Amniotic epithelial cell (primary cell): ENCODE results near the gene AGAP1.

Source experiments
- DNase-seq: peaks from one replicate; pipeline ENCODE4 v3.0.0-alpha.2; 2010; ENCODE audit warnings: low read depth

AGAP1 gene

DNA sequence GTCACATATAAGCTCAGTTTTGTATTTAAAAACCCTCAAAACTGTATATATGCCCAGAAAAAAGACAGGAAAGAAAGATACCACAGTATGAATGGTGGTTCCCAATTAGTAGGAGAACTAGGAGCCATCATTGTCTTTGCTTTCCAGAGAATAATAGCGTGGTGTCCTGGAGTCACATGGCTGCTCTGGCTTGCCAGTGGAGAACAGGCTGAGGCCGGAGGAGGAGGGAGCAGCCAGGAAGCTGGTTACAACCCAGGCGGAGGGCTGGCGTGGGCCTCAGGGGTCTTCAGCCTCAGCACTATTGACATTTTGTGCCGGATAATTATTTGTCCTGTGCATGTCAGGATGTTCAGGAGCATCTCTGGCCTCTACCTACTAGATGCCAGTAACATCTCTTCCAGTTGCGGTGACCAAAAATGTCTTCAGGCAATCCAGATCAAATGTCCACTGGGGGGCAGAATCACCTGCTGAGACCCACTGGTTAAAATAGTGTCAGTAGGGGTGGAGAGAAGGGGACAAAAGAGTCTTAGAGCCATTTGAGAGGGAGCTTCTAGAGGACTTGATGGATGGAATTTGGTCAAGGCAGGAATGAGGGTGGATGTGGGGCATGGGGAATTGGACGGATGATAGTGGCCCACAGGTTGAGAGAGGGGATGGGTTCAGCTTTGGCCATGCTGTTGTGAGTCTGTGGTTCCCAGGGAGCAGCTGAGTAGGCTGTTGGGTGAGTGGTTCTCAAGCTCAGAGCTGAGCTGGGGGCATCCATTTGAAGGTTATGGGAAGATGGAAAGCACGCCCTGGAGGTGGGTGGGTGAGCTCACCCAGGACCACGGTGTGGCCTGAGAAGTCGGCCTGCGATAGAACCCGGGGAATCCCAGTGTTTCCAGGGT is 144.9 kb downstream of the AGAP1 start:
- DNase-seq, result no peak

DNA sequence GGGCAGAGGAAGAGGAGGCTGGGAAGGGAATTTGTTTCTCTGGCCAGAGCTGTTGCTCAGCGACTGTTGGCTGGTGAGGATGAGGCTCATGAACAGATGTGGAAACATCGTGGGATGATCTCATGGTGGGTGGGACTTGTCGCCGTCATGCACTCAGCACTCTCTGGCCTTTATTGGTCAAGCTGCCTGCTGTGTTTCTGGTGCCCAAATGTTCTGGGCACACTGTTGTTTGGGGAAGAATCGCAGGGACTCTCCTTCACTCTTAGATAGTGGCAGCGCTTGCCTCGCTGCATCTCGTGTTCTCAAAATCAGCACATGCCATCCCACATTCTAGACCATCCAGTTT is 145.6 kb downstream of the AGAP1 start:
- peak; percentile 89 for DNase-seq

DNA sequence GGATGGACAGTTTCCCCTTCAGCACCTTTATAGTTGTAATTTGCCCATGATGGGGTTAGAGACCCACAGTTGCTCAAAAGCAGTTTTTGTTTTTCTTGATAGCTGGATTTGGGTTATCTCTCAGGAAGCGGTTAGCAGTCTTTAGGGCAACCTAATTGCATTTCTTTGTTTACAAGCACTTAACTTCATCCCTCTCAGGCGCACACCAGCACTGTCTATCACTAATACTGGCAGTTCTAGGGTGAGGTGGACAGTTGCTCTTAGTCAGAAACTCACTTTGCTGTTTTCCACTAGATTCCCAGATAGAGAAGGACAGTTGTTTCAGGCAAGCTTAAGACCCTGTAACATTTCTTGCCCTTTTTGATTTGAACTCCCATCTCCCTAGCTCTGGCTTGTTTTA is 146.0 kb downstream of the AGAP1 start:
- peak; percentile 65 for DNase-seq

DNA sequence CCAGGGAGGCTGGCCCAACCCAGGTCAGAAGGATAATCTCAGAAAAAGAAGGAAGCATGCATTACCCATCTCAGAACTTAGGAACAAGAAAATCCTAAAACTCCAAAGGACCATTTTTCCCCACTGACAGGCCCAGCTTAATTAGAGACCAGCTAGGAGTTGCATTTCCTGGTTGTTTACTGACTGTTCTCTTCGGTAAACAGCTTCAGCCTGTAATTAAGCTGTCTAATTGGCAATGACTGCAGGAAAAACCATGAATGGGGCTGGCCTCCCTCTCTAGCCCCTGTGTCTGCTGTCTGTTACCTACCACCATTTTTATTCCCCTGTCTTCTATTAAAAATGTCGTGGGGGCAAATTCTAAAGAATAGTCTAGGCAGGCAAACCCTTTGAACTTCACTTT is 146.5 kb downstream of the AGAP1 start:
- no peak for DNase-seq

DNA sequence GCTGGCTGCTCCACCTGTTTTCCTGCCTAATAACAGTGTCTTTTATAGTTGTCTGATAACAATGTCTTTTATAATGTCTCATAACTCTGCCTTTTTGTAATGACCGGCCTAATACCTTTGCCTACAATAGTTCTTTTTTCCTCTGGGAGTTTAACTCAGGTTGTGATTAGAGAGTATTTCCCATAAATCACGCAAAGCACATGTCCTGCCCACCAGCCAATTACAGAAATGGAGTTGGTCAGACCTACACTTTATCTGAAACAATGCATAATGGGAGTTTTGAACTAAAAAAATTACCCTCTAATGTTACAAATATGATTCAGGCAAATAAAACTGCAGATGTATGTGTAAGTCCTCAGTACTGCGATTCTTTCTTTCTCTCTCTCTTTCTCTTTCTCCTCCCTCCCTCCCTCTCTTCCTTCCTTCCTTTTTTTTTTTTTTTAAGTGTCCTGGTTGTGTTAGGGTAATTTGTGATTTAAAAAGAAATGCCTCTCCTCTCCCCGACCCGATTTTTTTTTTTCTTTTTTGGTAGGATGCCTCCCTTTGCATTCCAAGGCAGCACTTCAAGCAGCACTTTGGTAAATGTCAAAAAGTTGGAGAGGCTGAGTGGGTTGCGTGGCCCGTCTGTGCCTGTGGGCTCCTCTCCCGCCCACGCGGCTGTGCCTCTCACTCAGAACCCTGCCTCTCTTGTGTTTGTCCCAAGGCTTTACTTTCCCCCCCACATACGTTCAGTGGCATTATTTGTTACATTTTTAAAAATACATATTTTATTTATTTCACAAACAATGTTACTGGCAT is 147.3 kb downstream of the AGAP1 start:
- DNase-seq, result peak; percentile 24

DNA sequence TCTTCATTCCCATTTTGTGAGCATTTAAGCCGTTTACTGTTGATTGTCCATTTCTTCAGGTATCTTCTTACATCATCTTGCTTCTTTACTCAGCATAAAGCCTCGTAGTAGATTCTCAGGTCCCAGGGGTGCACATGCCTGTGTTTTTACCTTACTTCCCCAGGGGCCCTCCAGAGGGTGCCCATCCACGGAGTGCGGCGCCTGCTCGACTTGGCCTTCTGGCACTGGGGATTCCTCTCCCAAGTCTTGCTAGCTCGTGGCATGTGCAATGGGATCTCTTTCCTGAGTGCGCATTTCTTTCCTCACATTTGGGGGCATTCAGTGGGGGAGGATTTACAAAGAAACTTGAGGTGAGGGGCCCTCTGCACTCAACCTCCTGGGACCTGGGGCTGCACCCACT is 148.1 kb downstream of the AGAP1 start:
- no peak for DNase-seq

DNA sequence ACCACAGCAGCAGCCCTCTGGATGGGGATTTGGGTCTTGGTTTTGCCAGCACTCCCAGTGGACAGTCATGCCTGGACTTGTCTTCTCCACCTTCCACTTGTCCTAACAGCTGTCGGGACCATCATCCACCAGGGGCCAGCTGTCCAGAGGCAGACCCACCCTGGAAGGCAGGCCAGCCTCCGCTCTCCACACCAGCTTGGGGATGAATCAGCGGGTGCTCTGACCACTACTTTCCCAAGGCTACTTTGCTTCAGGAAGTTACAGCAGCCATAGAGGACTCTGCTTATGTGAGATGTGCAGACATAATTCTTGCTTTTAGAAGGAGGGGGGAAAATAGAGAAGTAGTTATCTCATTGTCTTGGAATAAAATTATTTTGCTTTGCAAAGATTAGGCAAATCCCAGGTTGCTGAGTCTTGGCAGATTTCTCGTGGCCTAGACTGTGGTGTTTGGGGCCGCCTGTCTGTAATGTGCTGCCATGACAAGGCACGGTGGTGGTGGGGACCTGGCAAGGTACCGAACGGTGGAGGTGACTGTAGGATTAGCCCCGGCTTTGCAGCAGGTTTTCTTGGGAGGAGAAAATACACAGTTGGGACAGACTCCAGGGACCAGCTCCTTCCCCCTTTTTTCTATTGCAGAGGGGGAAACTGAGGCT is 148.7 kb downstream of the AGAP1 start:
- peak; percentile 64 for DNase-seq

DNA sequence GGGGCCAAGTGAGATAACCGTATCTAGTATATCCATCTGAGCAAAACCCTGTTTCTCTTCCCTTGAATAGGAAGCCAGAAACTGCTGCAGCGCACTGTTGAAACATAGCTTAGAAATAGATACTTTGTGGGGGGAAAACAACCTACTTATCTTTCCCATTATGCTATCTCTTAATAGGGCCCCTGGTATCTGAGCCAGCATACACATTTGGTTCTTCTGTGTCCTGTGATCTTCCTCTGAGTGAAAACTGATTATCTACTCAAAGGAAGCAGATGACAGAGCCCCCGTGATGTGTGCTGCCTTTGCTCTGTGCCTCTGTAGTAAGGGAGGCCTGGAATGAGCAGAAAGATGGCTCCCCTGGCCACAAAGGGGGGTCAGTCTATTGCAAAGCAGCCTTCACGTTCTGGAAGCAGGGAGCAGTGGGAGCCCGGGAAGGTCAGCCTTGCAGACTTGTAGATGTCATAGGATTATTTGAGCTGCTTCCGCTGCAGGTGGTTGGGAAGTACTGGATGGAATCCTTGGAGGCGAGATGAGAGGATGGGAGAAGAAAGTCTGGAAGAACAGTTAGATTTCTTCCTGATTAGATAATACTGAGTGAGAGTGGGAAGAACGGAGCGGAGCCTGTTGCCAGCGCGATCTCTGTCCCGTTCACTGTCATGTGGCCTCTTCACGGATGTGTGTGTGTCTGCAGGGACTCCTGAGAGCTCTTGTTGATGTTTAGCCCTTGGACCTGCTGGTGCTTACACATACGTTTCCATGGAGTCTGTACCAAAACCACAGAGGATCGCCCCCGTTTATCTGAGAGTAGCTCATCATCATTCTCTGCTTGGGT is 150.1 kb downstream of the AGAP1 start:
- DNase-seq, result peak; percentile 77

DNA sequence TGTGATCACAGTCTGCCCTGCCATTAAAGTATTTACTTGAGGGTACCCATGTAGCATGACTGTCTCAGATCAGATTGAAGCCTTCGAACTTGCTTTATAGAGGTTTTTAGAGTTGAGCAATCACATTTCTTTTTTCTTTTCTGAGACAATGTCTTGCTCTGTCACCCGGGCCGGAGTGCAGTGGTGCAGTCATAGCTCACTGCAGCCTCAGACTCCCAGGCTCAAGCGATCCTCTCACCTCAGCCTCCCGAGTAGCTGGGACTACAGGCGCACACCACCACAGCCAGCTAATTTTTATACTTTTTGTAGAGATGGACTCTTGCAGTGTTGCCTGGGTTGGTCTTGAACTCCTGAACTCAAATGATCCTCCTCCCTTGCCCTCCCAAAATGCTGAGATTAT is 153.4 kb downstream of the AGAP1 start:
- no peak for DNase-seq

DNA sequence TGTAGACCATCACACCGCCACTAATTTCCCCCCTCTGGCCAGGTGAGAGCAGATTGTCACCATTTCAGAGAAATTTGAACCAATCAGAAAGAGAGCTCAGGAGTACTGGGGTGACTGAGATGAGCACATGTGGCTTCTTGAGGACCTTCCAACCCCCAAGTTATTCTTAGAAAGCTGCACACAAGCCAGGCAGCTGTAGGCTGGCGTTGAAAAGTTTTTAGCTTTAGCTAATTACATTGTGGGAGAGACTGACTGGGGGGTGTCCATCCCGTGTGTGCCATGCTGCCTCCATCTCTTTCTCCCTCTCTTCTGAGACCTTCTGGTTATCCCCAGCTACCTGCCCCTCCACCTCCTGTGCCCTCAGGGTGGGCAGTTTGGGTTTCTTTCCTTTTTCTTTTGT is 154.0 kb downstream of the AGAP1 start:
- no peak for DNase-seq

DNA sequence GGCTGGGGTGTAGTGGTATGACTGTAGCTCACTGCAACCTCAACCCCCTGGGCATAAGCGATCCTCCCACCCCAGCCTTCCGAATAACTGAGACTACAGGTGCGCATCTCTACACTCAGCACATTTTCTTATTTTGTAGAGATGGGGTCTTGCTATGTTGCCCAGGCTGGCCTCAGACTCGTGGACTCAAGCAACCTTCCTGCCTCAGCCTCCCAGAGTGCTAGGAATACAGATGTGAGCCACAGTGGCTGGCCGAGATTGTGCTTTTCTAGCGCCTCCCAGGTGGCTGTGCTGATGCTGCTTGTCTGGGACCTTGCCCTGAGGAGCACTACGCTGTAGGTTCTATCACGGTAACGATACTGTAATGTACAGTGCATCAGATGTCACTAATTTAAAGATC is 155.6 kb downstream of the AGAP1 start:
- no peak for DNase-seq

DNA sequence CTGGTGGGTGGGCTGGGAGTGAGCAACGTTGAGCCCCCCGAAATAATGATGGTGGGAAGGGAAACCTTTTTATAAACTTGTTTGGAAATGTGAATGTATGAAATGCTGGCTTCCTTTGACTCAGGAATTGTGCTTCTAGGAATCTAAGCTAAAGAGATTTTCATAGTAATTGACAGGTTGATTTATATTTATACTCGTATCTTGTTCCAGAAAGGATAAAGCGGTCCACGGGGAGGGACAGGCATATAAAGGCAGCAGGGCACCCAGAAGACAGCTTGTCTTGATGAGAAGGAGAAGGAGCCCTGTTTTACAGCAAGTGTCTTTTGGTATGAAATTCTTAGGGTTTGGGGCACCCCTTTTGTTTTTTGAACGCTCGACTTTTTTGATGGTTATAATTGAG is 157.8 kb downstream of the AGAP1 start:
- DNase-seq, result no peak

DNA sequence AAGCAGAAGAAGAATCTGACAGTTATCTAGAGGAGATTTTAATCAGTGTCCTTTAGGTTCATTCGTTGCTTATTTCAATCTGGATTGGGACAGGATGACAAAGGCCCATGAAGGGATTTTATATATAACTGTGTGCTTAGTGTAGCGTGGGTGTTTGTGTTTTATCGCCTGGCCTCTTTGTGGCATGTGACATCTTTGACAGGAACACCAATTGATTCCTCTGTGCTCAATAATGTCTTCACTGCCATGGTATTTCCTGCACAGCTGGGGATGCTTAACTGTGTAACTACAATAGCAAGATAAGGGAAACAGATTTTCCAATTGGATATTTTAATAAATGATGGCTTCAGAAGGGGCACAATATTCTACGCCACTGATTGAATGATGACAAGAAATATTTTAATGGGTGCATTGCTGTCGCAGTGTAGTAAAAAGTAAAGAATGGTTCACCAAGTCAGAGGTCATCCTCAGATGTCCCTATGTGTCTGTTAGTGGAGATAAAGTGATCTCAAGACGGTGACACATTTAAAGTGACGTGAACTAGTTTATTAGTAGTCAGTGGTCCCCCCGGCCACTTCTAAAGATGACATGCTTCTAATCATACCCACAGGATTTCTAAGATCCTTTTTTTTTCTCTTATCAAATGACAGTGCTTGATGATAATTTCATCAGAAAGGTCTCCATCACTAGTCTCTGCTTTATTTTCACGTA is 160.4 kb downstream of the AGAP1 start:
- no peak for DNase-seq

DNA sequence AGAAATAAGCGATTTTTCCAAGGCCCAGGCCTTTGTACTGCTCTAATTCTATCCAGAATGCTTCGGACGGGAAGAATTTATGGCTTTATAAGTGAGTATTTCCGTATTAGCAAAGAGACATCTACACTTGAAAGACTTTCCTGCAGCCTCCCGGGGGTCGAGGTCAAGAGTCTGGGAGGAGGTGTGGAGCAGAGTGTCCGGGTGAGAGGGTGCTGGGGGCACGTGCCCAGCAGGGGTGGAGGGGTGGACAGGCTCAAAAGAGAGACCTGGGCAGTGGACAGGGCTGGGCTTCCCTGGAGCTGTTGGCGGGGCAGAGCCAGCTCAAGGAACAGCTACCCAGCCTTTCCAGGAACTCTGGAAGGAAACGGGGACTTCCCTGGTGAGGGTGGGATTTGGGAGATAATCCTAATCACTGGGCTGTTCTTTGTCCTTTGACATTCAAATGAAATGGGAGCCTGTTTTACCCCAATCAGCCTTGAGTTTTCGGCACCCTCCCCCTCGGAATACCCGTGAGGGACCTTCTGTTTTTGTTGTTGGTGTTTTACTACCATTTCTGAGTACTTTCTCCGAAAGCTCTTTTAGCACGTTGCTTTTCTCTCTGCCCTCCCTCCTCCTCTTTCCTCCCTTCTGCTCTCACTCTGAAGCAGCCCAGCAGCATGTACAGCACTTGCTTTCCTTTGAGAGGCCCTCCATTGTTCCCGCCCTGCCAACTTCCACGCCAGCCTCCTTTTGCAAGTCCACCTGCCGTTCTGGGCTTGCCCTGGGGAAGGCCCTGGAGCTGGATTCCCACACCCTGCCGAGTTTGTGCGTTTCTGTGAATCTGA is 164.7 kb downstream of the AGAP1 start:
- DNase-seq, result no peak

DNA sequence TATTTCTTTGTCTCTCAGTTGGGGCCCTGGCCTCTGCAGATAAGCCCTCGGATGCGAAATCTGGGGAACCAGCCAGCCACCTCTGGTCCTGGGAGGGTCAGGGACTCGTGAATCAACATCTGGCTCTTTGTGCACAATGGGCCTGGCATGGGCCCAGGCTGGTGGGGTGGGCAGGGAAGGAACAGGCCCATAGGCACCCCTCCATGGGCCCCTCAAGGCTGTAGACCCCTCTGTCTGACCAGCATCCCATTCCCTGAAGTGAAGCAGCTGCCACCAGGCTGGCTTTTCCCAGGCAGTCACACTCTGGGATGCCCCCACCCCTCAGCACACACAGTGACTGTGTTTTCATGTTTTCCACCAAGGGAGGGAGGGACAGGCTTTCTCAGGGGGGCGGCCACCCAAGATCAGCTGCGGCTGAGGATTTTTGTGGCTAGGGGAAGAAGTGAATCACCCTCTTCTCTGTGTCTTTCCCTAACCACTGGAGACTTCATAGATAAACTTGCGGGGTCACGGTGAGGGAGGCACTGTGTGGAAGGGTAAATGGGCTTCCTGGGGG is 166.0 kb downstream of the AGAP1 start:
- peak; percentile 88 for DNase-seq

DNA sequence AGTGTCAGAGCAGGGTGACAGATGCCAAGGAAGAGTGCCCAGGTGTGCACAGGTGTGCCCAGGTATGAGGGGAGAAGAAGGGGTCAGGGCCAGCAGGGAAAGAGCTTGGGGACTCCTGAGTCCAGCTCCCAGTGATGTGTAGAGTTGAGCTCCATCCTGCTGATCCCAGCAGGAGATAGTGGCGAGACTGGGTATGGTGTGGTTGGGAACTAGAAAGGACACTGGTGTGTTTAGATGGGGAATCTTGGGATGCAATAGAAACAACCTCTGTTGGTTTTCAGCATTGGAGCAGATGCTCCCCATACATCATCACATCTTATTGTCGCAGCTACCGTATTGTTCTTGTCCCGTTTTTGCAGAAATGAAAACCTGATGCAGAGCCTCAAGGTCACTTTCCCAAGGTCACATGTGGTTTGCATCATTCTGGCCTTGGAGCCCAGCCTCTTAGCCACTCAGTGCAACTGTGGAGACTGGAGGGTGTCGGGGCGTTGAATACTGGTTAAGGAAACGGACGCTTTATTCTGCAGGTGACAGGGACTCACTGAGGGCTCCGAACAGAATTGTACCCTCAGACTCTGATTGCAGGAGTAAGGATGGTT is 166.7 kb downstream of the AGAP1 start:
- DNase-seq, result no peak

DNA sequence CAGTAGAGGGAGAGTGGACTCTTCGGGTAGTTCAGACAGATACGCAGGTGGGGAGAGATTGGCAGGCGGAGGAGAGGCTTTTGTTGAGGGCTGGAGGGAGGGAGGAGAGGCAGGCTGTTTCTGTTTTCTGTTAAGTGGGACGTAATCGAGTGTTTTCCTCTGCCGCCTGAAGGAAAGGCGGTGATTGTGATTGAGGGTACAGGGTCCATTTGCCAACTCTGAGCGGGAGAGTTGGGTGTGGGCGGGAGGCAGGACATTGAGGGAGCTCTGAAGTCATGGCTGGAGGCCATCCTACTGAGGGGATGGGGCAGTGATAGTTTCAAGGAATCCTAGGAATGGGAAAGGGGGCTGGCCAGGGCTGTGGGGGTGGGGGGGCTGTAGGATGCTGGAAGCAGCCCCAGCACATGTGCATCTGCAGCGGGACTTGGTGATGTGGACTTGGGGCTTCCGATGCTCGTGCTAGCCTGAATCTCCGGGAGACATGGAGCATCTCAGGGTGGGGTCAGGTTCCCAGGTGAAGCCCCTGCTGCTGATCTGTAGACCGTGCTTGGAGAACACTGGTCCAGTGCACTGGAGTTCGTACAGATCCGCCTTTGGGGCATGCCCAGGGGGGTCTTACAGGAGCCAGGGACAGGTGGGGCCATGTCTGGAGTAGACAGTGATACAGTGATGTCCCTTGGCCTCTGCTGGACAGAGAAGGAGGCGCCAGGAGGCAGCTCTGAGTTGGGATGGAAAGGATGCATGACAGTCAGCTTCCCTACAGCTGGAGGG is 167.5 kb downstream of the AGAP1 start:
- no peak for DNase-seq

DNA sequence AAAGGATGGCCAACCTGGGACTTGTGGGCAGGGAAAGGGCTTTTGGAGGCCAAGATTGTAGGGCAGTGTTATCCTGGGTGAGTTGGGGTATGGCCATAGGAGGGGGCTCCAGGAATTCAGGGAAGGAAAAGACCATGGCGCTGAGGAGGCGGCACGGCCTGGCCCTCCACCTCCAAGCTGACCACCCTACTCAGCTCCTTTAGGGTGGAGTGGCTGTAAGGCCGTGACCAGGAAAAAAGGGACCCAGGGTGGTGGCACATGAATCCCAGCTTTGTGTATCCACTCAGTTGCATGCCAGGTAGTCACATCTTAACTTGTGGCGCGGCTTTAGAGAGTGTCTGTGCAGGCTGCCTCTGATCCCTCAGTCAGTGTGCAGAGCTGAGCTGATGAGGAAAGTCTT is 168.1 kb downstream of the AGAP1 start:
- no peak for DNase-seq

DNA sequence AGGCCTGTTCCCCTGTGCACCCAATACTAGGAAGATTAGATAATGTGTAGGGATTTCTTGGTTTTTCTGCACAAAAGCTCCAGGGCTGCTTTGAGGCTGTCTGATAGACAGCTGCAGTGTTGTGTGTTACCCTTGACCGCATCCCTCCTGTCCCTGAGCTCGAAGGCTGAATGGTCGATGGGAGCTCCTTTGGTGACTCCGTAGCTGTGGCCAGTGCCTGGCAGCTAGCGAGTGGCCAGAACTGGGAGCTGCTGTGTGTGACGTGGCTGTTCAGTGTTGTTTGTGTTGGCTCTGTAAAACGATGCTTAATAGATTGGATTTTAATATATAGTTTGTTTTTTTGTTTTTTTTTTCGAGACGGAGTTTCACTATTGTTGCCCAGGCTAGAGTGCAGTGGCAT is 170.0 kb downstream of the AGAP1 start:
- no peak for DNase-seq
